Hematopoietic multipotent progenitor cell treated with erythropoietin and hydrocortisone succinate and interleukin-3 and kit ligand, for 8 days (in vitro differentiated cells): Measurements from ENCODE around the gene SVOP.
"Not testable (repeated sequence)": the region's sequence is repeated elsewhere in the genome, so short reads cannot be mapped to it uniquely, and the experiment has no call there.

Experiments
- DNase-seq: peaks from one replicate; pipeline ENCODE4 v3.0.0-alpha.2; 2015

Gene SVOP

GRCh38 chr12:108879615-108880254 is 141.1 kb downstream of the SVOP start, which contains the start of gene DAO:
TSS of gene DAO (plus strand) at chr12:108880092. CDS start at chr12:108885007, 4,915 bp downstream.
- no peak for DNase-seq

GRCh38 chr12:108876550-108876949 is 144.3 kb downstream of the SVOP start:
- no peak for DNase-seq

GRCh38 chr12:108875682-108876361 is 145.0 kb downstream of the SVOP start:
- DNase-seq: no peak

GRCh38 chr12:108875280-108875679 is 145.6 kb downstream of the SVOP start:
- no peak for DNase-seq

GRCh38 chr12:108868781-108869180 is 152.1 kb downstream of the SVOP start:
- no peak for DNase-seq

GRCh38 chr12:108866083-108866482 is 154.8 kb downstream of the SVOP start:
- not testable (repeated sequence) for DNase-seq

GRCh38 chr12:108865169-108865568 is 155.7 kb downstream of the SVOP start:
- no peak for DNase-seq

- no peak for DNase-seq
Measured at GRCh38 chr12:108862588-108862959, 158.3 kb downstream of the SVOP start.

GRCh38 chr12:108861878-108862587 is 158.8 kb downstream of the SVOP start:
- no peak for DNase-seq

- no peak for DNase-seq
Measured at GRCh38 chr12:108860443-108860842, 160.4 kb downstream of the SVOP start.

- DNase-seq: no peak
Measured at GRCh38 chr12:108859923-108860291, 161.0 kb downstream of the SVOP start.

- DNase-seq: not testable (repeated sequence)
Measured at GRCh38 chr12:108859141-108859922, 161.5 kb downstream of the SVOP start.

GRCh38 chr12:108858311-108859074 is 162.4 kb downstream of the SVOP start:
- no peak for DNase-seq
